ENCODE measurements around the gene FKBP4. TPM values are rescaled to one million over a fixed set of nuclear protein-coding genes. Genes with fewer than 3 reads are reported as not detected.

The FKBP4 gene
- total RNA-seq, 1 donor from 2014 or later = 84.7 TPM

GRCh38 chr12:2794191-2794735 is 507 bp upstream of the FKBP4 start:
- Mint-ChIP-seq H3K27ac (peak overlapping the region; percentile 43), H3K4me3 (peak overlapping the region; percentile 69), H3K36me3 (peaks cover 13% of the 10 kb centered on the region), H3K4me1 (peaks cover 23% of the 10 kb centered on the region), H3K27me3 (ENCODE audit: low read depth) (no peaks in the 10 kb centered on the region), H3K9me3 (no peaks in the 10 kb centered on the region)
- TF ChIP-seq, protein P1, sequence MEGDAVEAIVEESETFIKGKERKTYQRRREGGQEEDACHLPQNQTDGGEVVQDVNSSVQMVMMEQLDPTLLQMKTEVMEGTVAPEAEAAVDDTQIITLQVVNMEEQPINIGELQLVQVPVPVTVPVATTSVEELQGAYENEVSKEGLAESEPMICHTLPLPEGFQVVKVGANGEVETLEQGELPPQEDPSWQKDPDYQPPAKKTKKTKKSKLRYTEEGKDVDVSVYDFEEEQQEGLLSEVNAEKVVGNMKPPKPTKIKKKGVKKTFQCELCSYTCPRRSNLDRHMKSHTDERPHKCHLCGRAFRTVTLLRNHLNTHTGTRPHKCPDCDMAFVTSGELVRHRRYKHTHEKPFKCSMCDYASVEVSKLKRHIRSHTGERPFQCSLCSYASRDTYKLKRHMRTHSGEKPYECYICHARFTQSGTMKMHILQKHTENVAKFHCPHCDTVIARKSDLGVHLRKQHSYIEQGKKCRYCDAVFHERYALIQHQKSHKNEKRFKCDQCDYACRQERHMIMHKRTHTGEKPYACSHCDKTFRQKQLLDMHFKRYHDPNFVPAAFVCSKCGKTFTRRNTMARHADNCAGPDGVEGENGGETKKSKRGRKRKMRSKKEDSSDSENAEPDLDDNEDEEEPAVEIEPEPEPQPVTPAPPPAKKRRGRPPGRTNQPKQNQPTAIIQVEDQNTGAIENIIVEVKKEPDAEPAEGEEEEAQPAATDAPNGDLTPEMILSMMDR (IDR thresholded peaks at IDR 0.05; ENCODE audit: unreplicated experiment) = no peak
- peak in 1 of 2 experiments; percentile 44 for DNase-seq (ENCODE audit: low spot score in 2 of 2, unreplicated experiment in 2 of 2)

DNA sequence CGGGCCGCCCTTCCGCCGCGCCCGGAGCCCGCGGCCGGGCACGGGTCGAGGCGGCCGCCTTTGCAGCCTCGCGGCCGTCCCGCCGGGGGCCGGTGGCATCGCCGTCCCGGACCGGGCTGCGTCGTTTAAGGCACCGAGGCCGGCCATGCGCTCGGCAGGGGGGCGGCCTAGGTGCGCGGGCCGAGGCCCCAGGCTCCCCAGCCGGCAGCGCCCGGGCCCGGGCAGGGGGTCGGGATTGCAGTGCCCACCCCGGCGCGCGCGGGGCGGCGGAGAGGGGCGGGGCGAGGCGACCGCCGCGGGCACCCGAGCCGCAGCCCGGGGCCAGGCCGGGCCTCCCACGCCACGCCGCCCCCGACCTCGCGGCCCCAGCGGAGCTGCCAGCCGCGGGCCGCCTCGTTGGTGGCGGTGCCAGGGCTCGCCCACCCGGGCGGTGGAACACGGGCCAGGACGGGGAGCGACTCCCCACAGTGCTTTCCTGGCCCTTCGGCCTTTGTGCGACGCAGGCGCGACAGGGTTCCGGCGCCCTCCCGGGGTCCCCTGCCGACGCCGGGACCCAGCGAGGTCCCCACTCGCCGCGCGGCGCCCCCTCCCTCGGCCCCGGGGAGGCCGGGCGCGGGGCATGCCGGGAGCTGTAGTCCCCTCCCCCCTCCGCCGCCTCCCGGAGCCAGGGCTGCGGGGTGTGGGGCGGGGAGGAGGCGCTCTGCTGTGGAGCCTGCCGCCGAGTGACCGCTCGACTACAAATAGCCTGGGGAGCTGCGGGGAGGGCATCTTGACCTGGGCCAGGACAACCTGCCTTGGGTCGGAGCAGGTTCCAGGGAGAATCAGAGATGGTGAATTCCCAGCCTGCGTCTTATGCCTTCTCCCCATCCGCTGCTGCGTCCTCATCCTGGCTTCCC is 769 bp downstream of the FKBP4 start:
- H3K4me3 Mint-ChIP-seq = peak overlapping the region; percentile 88
- no peaks in the 10 kb centered on the region for H3K9me3 Mint-ChIP-seq
- peak; percentile 57 to 73 for DNase-seq (ENCODE audit: low spot score in 2 of 2, unreplicated experiment in 2 of 2)
- TF ChIP-seq, protein P1 (IDR thresholded peaks at IDR 0.05; ENCODE audit: unreplicated experiment) = no peak
- peaks cover 19% of the 10 kb centered on the region for H3K36me3 Mint-ChIP-seq
- peaks cover 23% of the 10 kb centered on the region for H3K4me1 Mint-ChIP-seq
- no peaks in the 10 kb centered on the region for H3K27me3 Mint-ChIP-seq (ENCODE audit: low read depth)
- H3K27ac Mint-ChIP-seq = peak overlapping the region; percentile 91

GRCh38 chr12:2796187-2796666 is 1.5 kb downstream of the FKBP4 start:
- TF ChIP-seq, protein P1 (IDR thresholded peaks at IDR 0.05; ENCODE audit: unreplicated experiment) = no peak
- H3K36me3 Mint-ChIP-seq = peaks cover 23% of the 10 kb centered on the region
- H3K4me1 Mint-ChIP-seq = peaks cover 23% of the 10 kb centered on the region
- peak overlapping the region; percentile 91 for H3K27ac Mint-ChIP-seq
- H3K27me3 Mint-ChIP-seq (ENCODE audit: low read depth) = no peaks in the 10 kb centered on the region
- H3K9me3 Mint-ChIP-seq = no peaks in the 10 kb centered on the region
- peak overlapping the region; percentile 88 for H3K4me3 Mint-ChIP-seq
- no peak for DNase-seq (ENCODE audit: low spot score in 2 of 2, unreplicated experiment in 2 of 2)

DNA sequence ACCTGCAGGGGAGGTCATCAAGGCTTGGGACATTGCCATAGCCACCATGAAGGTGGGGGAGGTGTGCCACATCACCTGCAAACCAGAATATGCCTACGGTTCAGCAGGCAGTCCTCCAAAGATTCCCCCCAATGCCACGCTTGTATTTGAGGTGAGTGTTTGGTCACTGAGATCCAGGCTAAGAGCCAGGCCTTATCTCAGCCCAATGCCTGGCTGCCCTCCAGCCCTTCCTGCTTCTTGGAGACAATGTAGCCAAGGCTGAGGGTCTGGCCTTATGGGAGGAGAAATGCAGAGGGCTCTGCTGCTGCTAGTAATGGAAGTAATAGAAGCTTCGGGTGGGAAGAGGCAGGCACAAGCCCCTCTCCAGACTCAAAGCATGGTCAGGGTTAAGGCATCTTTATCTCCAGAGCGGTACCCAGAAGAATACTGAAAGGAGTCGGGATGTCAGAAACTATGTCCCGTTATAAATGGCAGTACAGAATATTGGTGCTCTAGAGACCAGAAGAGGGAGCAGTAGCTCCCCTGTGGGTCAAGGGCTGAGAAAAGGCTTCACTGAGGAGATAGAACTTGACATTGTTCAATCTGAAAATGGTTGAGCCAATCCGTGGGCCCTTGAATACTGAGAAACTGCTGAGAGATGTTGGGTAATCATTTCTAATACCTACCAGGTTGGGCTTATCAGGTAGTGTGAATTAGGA is 3.1 kb downstream of the FKBP4 start:
- Mint-ChIP-seq H3K4me3 (no peak overlapping the region), H3K9me3 (no peaks in the 10 kb centered on the region), H3K4me1 (peaks cover 23% of the 10 kb centered on the region), H3K27me3 (ENCODE audit: low read depth) (no peaks in the 10 kb centered on the region), H3K27ac (no peak overlapping the region), H3K36me3 (peaks cover 32% of the 10 kb centered on the region)
- DNase-seq (ENCODE audit: low spot score in 2 of 2, unreplicated experiment in 2 of 2) = no peak
- TF ChIP-seq, protein P1 (IDR thresholded peaks at IDR 0.05; ENCODE audit: unreplicated experiment) = no peak

DNA sequence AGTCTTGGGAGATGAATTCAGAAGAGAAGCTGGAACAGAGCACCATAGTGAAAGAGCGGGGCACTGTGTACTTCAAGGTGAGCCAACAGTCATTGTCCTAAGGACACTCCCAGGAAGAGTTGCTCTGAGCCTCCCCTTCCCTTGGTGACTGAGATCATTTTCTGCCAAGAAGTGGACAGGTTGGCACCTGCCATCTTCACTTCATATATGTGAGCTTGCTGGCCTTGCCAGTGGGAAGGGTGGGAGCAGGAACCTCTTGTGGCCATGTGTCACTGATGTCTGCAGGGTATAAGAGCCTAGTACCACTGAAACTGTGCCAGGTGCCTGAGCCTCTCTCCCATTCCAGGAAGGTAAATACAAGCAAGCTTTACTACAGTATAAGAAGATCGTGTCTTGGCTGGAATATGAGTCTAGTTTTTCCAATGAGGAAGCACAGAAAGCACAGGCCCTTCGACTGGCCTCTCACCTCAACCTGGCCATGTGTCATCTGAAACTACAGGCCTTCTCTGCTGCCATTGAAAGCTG is 5.3 kb downstream of the FKBP4 start:
- H3K4me3 Mint-ChIP-seq = no peak overlapping the region
- H3K27me3 Mint-ChIP-seq (ENCODE audit: low read depth) = no peaks in the 10 kb centered on the region
- no peak overlapping the region for H3K27ac Mint-ChIP-seq
- TF ChIP-seq, protein P1 (IDR thresholded peaks at IDR 0.05; ENCODE audit: unreplicated experiment) = no peak
- H3K36me3 Mint-ChIP-seq = peaks cover 44% of the 10 kb centered on the region
- no peaks in the 10 kb centered on the region for H3K9me3 Mint-ChIP-seq
- peaks cover 28% of the 10 kb centered on the region for H3K4me1 Mint-ChIP-seq
- no peak for DNase-seq (ENCODE audit: low spot score in 2 of 2, unreplicated experiment in 2 of 2)

All from mesothelial cell of epicardium (in vitro differentiated cells).